ENCODE data around the gene TNS2.
"Not testable (repeated sequence)": the region's sequence is repeated elsewhere in the genome, so short reads cannot be mapped to it uniquely, and the experiment has no call there.

Gene TNS2, protein sequence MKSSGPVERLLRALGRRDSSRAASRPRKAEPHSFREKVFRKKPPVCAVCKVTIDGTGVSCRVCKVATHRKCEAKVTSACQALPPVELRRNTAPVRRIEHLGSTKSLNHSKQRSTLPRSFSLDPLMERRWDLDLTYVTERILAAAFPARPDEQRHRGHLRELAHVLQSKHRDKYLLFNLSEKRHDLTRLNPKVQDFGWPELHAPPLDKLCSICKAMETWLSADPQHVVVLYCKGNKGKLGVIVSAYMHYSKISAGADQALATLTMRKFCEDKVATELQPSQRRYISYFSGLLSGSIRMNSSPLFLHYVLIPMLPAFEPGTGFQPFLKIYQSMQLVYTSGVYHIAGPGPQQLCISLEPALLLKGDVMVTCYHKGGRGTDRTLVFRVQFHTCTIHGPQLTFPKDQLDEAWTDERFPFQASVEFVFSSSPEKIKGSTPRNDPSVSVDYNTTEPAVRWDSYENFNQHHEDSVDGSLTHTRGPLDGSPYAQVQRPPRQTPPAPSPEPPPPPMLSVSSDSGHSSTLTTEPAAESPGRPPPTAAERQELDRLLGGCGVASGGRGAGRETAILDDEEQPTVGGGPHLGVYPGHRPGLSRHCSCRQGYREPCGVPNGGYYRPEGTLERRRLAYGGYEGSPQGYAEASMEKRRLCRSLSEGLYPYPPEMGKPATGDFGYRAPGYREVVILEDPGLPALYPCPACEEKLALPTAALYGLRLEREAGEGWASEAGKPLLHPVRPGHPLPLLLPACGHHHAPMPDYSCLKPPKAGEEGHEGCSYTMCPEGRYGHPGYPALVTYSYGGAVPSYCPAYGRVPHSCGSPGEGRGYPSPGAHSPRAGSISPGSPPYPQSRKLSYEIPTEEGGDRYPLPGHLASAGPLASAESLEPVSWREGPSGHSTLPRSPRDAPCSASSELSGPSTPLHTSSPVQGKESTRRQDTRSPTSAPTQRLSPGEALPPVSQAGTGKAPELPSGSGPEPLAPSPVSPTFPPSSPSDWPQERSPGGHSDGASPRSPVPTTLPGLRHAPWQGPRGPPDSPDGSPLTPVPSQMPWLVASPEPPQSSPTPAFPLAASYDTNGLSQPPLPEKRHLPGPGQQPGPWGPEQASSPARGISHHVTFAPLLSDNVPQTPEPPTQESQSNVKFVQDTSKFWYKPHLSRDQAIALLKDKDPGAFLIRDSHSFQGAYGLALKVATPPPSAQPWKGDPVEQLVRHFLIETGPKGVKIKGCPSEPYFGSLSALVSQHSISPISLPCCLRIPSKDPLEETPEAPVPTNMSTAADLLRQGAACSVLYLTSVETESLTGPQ (N-terminal part only)

DNA sequence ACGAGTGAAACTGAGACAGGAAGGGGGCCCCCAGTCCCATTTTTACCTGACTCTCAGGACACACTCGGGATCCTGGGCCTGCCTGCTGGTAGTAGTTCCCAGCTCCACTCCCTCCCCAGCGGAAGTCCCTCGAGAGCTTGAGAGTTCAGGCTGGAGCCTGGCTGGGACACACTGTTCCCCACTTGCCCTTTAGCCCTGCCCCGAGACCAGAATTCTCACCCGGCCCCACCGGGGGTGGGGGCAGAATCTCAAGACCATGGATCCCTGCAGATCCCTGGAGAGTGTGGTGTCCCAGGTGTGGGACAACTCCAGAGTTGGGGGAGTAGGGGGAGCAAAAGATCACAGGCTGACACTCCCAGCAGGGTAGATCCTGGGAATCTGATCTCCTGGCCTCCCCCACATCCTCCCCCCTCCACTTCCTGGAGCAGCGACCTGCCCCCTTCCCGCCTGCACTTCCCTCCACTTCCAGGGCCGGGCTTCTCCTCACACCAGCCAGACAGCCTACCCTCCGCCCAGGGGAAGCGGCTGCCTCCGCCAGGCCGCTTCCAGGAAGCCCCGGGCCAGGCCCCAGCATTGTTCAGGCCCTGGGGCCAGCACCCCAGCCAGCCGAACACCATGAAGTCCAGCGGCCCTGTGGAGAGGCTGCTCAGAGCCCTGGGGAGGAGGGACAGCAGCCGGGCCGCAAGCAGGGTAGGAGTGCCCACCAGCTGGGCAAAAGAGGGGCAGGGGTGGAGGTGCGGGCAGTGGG is at the start of gene TNS2:
Gene TNS2 (plus strand): TSS at position 495 of the 748 bp plus-strand sequence. CDS start 121 bp downstream, at position 616.
- DNase-seq = peak; percentile 14

DNA sequence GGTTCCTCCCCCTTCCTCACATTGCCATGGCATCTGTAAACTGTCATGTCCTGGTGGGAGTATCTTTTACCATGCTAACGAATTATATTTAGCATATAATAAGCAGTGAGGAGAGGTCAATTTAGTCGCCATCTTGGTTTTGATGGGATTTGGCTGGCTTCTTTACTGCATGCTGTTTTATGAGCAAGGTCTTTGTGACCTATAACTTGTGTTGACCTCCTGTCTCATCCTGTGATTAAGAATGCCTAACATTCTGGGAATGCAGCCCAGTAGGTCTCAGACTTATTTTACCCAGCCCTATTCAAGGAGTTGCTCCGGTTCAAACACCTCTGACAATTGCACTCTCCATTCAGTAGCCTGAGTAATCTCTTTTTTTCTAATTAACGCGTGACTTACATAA is 45.7 kb upstream of the TNS2 start:
- DNase-seq = peak; percentile 10

DNA sequence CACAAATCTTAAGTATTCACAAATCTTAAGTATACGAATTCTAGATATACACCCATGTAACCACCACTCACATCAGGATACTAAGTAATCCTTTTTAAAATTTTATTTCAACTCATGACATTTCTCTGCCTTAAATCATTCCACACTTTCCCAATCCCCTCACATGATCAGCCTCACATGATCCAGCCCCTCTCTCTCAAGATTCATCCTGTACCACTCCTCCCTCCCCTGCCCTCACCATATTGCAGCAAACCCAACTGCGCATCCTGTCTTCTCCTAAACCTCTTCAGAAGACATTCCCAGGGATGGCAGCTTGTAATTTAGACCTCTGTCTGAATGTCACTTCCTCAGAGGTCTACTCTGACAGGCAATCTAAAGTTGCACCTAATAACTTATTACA is 45.3 kb upstream of the TNS2 start:
- no peak for DNase-seq

DNA sequence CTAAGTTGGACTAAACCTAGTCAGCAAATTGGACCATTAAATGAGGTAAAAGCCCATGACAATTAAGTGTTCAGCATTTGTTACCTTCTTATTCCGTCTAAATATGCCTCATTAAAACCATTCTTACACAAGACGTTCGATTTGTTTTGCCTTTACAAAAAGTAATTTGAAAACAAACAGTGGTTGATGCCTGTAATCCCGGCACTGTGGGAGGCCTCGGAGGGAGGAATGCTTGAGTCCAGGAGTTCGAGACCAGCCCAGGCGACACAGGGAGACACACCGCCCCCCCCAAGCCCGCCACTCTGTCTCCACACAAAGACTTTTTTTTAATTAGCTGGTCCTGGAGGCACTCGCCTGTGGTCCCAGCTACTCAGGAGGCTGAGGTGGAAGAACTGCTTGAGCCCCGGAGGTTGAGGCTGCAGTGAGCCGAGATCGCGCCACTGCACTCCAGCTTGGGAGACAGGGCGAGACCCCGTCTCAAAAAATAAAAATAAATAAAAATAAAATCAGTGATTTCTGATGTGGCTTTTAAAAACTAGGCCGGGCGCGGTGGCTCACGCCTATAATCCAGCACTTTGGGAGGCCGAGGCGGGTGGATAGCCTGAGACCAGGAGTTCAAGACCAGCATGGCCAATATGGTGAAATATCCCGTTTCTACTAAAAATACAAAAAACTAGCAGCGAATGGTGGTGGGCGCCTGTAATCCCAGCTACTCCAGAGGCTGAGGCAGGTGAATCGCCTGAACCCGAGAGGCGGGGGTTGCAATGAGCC is 44.5 kb upstream of the TNS2 start:
- DNase-seq = peak; percentile 8

DNA sequence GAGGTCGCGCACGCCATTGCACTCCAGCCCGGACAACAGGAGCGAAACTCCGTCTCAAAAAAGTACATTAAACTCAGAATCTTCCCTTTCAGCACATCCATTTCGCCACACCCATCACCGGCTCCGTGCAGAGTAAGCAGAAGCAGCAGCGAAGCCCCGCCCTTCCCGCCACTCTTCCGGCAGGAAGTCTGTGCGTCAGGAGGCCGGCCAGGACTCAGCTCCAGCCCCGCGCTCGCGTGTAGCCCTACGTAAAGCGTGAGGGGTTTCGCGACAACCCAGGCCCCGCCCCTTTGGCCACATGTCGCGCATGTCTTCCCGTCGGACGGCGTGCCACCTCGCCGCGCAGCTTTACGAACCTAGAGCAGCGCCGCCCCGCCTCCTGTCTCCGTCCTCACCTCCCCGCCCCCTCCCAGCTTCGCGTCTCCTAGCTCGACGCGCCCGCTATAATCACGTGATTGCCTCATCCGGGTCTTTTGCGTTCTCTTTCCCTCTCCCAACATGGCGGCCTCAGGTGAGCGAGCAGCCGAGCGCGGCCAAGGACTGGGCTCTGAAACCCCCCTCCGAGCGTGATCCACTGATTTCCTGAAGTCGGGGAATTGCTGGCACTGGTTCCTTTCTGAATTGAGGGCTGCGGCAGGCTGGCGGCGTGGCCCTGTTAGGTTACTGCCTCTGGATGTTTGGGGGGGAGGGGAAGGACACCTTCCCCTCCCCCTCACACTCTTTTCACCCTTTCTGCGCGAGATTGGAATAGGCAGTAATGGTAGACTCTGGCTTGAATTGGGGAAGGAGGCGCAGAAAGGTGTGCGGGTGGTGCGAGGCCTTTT is 43.7 kb upstream of the TNS2 start, which contains the start of gene EIF4B:
Gene EIF4B (plus strand): TSS at position 471 of the 824 bp plus-strand sequence. CDS start 28 bp downstream, at position 499.
- DNase-seq = peak; percentile 98

DNA sequence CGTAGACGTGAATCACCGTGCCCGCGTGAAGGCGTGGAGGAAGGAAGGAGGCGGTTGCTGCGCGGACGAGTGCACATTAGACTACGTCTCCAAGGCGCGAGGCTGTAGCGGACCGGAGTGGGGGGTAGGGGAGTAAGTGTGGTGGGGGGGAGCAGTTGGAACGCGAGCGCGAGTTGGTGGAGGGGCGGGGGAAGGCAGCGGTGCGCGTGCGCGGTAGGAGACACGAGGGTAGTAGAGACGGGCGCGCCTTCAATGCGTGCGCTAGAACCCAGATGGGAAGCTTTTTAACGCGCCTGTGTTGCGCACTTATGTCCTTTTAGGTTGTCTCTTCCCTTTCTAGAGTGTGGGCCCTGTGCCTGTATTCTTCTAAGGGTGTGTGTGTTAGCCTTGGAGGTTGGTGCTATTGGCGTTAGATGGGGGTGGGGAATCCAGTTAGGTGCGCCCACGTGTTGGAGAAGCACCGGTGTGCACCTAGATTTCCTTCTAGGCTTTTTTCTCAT is 43.0 kb upstream of the TNS2 start:
- peak; percentile 71 for DNase-seq

DNA sequence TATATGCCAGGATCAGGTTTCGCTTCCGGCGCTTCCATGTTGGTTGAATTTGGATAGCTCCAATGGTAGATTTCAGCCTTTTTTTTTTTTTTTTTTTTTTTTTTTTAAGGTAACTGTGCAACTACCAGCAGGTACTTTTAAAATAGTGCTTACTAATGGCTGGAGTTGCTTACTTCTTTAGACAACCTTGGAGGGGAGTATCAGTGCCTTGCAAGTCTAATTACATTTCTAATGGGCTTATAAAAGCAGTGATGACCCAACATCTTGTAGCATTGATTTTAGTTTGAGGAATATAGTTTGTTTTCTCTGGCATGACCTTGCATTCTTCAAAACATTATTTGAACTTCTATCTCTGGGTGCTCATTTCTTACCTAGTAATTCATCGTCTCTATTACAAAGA is 42.5 kb upstream of the TNS2 start:
- no peak for DNase-seq

DNA sequence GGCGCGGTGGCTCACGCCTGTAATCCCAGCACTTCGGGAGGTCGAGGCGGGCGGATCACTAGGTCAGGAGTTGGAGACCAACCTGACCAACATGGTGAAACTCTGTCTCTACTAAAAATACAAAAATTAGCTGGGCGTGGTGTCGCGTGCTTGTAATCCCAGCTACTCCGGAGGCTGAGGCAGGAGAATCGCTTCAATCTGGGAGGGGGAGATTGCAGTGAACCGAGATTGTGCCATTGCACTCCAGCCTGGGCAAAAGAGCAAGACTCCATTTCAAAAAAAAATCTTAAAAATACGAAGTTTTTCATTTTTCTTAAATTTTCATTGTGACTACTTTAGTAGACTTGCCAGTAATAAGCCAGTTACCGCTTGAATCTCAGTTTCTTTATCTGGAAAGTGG is 41.1 kb upstream of the TNS2 start:
- DNase-seq = not testable (repeated sequence)

DNA sequence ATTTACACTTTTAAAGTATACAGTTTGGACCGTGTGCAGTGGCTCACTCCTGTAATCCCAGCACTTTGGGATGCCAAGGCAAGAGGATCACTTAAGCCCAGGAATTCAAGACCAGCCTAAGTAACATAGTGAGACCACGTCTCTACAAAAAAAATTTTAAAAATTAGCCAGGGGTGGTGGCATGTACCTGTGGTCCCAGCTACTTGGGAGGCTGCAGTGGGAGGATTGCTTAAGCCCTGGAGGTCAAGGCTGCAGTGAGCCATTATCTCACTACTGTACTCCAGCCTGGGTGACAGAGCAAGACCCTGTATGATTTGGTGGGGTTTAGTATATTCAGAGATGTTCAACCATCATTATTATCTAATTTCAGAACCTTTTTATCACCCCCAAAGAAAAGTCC is 38.9 kb upstream of the TNS2 start:
- no peak for DNase-seq

DNA sequence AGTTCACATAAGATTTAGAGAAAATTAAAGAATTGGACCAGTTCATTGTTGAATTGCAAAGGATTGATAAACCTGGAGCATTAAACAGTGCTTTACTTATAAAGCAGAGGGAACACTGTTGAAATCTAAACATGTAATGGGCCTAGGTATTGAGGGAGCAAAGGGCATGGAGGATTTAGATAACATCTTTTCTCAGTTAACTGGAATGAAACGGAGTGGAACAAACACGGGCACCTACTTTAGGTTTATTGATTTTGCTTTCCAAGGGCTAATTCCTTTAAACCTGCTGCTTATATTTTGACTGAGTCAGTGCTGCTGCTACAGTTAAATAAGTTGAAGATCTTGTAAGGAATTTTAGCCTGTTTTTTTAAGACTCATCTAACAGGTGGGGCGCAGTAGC is 38.0 kb upstream of the TNS2 start:
- no peak for DNase-seq

DNA sequence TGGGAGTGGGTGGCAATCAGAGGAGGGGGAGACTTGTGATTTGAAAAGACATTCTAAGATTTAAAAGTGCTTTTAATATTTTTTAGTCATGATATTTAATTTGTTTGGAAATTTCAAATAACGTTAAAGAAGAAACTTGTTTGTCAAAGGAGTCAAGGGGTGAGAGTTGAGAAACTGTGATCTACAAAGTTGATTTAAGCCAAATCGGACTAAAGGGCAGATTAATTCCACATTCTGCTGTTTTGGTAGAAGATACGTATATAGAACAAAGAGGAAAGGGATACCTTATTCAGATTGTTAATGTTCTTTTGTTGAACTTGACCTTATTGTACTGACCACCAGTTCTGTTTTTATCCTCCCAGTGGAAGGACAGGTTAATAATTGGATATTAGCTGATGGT is 36.9 kb upstream of the TNS2 start:
- no peak for DNase-seq

DNA sequence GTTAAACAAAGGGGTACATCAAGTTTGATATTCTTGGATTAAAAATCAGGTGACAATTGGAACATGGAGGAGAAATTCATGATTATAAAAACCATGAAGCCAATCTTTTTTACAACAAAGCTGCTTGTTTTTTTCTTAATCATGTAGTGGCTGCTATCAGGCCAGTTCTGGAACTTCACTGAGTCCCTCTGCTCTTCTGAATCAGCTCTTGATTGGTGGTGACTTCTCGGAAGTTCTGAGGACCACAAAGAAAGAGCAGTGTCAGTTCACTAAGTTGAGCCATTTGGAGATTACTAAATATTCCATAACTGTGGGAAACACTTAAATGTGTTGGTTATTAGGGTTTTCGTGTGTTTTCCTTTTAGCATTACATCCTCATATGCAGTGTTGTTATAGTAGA is 35.2 kb upstream of the TNS2 start:
- no peak for DNase-seq

DNA sequence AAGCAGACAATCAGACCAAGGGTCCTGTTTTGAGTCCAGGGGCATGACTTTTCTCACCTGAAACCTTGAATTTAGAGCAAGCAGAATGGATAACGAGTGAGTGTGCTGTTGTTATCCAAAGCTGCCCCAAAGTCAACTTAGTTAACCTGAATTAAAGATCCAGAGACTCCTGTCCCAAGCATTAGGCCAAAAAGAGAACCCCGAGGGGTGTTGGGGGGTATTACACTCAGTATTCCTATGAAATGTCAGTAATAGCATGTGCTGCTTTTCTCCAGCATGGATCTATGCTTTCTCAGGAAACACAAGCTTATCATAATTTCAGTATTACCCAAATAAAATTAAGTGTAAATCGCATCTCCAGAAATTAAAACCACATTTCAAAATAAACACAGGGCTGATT is 24.6 kb upstream of the TNS2 start:
- DNase-seq = no peak

DNA sequence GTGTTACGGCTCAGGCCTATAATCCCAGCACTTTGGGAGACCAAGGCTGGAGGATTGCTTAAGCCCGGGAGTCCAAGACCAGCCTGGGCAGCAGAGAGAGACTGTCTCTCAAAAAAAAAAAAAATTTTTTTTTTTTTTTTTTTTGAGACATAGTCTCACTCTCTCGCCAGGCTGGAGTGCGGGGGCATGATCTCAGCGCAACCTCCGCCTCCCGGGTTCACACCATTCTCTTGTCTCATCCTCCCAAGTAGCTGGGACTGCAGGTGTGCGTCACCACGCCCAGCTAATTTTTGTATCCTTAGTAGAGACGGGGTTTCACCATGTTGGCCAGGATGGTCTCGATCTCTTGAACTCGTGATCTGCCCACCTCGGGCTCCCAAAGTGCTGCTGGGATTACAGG is 22.9 kb upstream of the TNS2 start:
- DNase-seq = not testable (repeated sequence)

DNA sequence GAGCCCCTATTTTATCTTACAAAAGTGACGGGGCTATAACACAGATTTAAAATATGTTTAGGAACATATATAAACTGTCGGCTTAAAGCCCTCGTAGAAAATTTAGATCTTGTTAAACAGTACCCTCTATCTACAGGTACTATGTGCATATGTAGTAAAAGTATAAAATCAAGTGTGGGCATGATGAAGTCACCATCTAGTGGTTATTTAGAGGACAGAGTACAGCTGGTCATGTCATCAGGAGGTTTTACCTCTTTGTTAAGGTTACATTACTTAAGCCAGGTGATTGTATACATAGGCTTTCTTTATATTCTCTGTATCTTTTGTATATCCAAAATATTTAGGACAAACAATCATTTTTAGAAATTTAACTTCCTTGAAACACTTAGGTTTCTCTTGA is 18.2 kb upstream of the TNS2 start:
- no peak for DNase-seq

DNA sequence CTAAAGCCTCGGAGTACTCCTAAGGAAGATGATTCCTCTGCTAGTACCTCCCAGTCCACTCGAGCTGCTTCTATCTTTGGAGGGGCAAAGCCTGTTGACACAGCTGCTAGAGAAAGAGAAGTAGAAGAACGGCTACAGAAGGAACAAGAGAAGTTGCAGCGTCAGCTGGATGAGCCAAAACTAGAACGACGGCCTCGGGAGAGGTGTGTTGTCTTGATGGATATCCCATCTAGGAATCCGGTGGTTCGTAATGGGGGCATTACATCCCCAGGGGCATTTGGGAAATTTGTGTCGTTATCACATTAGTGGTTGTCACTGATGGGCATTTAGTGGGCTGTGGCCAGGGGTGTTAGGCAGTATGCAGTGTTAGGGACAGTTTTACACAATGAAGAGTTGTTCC is 16.0 kb upstream of the TNS2 start:
- not testable (repeated sequence) for DNase-seq

DNA sequence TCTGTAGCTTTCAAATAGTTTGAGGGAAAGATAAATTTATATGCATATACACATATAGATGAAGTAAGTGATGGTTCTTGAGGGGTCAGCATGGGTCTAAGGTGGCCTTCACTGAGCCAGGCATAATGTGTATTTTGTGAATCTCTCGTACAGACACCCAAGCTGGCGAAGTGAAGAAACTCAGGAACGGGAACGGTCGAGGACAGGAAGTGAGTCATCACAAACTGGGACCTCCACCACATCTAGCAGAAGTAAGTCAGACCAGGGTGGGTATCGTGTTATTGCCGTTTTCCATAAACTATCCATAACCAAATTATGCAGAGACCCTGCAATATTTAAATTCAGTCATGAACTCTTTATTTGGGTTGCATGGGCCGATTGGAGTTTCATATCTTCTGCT is 15.4 kb upstream of the TNS2 start:
- no peak for DNase-seq

DNA sequence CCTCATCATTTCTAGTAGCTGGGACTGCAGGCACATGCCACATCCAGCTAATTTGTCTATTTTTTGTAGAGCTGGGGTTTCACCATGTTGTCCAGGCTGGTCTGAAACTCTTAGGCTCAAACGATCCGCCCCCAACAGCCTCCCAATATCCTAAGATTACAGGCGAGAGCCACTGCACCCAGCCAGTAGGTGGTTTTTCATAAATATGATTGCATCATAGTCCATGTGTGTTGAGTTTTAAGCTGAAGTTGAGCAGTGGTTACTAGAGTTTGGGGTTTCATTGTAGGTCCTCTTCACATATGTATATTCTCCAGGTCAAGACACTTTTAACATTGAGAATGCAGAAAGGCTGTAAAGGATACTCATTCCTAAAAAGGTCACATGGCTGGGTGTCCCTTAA is 13.1 kb upstream of the TNS2 start:
- DNase-seq = no peak

DNA sequence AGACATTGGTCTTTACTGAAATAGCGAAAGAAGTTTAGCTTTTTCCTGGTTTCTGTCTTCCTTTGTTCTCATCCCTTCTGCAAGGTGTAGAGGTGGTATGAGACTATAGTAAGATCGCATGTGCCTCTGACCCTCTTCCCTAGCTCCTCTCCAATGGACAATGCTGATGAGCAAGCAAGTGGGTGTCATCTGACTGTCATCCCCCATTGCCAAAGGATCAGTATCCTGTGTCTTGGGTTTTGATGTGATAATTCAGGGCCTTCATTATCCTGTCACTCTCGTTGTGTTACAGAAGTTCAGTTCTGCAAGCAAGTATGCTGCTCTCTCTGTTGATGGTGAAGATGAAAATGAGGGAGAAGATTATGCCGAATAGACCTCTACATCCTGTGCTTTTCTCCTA is 10.0 kb upstream of the TNS2 start:
- no peak for DNase-seq

Data from kidney glomerular epithelial cell (primary cell).